GM19238 (cell line): ENCODE results near the gene AKAP13.
"Not testable (repeated sequence)": the region's sequence is repeated elsewhere in the genome, so short reads cannot be mapped to it uniquely, and the experiment has no call there.

ENCODE experiments used
- DNase-seq: peaks from one replicate; pipeline ENCODE4 v3.0.0; 2011; ENCODE audit warnings: low spot score; ENCODE audit not compliant: insufficient read length

Gene AKAP13

GRCh38 chr15:85562824-85563223 is 182.4 kb downstream of the AKAP13 start:
- no peak for DNase-seq

GRCh38 chr15:85563328-85563727 is 182.9 kb downstream of the AKAP13 start:
- no peak for DNase-seq

GRCh38 chr15:85563731-85564130 is 183.3 kb downstream of the AKAP13 start:
- DNase-seq: no peak

- no peak for DNase-seq
Observed at GRCh38 chr15:85564686-85565085, 184.3 kb downstream of the AKAP13 start.

GRCh38 chr15:85568261-85568808 is 187.9 kb downstream of the AKAP13 start:
- no peak for DNase-seq

GRCh38 chr15:85570336-85570735 is 189.9 kb downstream of the AKAP13 start:
- DNase-seq: no peak

GRCh38 chr15:85571780-85572179 is 191.4 kb downstream of the AKAP13 start:
- DNase-seq: no peak

GRCh38 chr15:85576392-85576791 is 196.0 kb downstream of the AKAP13 start:
- DNase-seq: no peak

GRCh38 chr15:85578941-85579701 is 198.7 kb downstream of the AKAP13 start:
- DNase-seq: no peak

- DNase-seq: no peak
Observed at GRCh38 chr15:85579957-85580694, 199.7 kb downstream of the AKAP13 start.

GRCh38 chr15:85580879-85581278 is 200.5 kb downstream of the AKAP13 start:
- DNase-seq: no peak

- no peak for DNase-seq
Observed at GRCh38 chr15:85581495-85581894, 201.1 kb downstream of the AKAP13 start.

- peak; percentile 31 for DNase-seq
Observed at GRCh38 chr15:85582131-85583079, 202.0 kb downstream of the AKAP13 start.

- DNase-seq: no peak
Observed at GRCh38 chr15:85583442-85583841, 203.0 kb downstream of the AKAP13 start.

- no peak for DNase-seq
Observed at GRCh38 chr15:85583923-85584390, 203.6 kb downstream of the AKAP13 start.

- no peak for DNase-seq
Observed at GRCh38 chr15:85584872-85585271, 204.5 kb downstream of the AKAP13 start.

GRCh38 chr15:85586196-85586595 is 205.8 kb downstream of the AKAP13 start:
- DNase-seq: not testable (repeated sequence)

GRCh38 chr15:85587707-85588411 is 207.5 kb downstream of the AKAP13 start:
- no peak for DNase-seq

GRCh38 chr15:85588677-85589076 is 208.3 kb downstream of the AKAP13 start:
- DNase-seq: no peak

- DNase-seq: no peak
Observed at GRCh38 chr15:85589851-85590250, 209.4 kb downstream of the AKAP13 start.

- no peak for DNase-seq
Observed at GRCh38 chr15:85591622-85592021, 211.2 kb downstream of the AKAP13 start.
